ENCODE results near the gene ENTPD5.

DNA sequence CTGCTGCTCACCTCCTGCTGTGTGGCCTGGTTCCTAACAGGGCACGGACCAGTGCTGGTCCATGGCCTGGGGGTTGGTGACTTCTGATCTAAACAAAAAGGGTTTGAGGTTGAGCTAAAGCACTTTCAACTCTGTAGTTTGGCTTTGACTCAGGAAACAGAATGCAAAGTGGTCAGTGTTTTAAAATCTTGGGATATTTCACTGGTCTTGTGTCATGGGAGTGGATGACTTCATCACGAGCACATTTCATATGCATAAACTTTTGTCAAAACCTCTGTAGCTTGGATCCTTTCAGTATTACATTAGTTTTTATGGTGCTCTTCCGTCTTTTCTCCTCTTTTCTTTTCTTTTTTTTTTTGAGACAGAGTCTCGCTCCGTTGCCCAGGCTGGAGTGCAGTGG, 94.8 kb downstream of the ENTPD5 start:
- TF ChIP-seq CTCF (IDR thresholded peaks at IDR 0.05; ENCODE audit: insufficient read depth, low read length, poor library complexity, severe bottlenecking) (no peak), EZH2phosphoT487 (conservative IDR thresholded peaks at IDR 0.05; ENCODE audit: low read length) (no peak)
